VCaP (cell line): ENCODE measurements around the gene RHOT2.

Experiments used
- H3K27ac ChIP-seq: fragments of 450-650 bp; 2 replicates; pipeline ENCODE4 v1.5.1; 2017
- TF ChIP-seq, protein P1 (sequence below): fragments of 450-650 bp; conservative IDR thresholded peaks from 2 replicates; pipeline ENCODE4 v1.5.1; 2017; ENCODE audit warnings: mild to moderate bottlenecking, moderate library complexity

Gene RHOT2

DNA sequence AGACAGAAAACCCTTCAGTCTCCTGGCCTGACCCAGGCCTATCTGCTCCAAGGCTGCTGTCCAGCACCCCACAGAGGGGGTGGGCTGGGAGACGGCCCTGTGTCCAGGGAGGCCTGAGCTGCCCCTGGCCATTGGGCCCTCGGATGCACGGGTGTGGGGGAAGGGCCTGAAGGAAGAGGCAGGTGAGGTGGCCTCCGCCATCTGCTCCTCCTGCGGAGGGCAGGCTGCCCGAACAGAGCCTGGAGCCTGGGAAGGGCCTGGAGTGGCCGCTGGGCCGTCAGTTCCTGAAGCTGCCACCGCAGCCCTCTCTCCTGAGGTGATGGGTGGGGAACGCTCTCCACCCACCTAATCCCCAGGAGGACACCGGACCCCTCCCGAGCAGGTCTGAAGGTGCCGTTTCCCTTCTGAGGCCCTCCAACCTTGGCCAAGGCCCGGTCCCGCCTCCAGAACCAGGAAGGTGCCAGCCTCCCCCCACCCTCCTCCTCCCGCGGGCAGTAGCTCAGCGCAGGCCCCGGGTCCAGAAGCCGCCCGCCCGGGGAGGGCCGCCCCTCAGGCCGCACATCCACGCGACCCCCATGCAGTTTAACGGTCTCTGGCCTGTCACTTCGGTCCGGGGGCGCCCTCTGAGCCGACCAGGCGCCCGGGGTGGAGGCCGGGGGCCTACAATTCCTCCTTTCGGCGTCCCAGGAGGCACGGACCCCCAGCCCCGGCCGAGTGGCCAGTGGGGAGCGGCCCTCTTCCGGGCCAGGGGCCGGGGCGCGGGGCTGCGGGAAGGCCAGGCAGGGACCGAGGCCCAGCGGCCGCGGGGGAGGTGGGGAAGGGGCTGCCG is 36.8 kb downstream of the RHOT2 start:
- H3K27ac ChIP-seq, result peak overlapping the region; percentile 87
- TF ChIP-seq, protein P1, sequence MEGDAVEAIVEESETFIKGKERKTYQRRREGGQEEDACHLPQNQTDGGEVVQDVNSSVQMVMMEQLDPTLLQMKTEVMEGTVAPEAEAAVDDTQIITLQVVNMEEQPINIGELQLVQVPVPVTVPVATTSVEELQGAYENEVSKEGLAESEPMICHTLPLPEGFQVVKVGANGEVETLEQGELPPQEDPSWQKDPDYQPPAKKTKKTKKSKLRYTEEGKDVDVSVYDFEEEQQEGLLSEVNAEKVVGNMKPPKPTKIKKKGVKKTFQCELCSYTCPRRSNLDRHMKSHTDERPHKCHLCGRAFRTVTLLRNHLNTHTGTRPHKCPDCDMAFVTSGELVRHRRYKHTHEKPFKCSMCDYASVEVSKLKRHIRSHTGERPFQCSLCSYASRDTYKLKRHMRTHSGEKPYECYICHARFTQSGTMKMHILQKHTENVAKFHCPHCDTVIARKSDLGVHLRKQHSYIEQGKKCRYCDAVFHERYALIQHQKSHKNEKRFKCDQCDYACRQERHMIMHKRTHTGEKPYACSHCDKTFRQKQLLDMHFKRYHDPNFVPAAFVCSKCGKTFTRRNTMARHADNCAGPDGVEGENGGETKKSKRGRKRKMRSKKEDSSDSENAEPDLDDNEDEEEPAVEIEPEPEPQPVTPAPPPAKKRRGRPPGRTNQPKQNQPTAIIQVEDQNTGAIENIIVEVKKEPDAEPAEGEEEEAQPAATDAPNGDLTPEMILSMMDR, result no peak

DNA sequence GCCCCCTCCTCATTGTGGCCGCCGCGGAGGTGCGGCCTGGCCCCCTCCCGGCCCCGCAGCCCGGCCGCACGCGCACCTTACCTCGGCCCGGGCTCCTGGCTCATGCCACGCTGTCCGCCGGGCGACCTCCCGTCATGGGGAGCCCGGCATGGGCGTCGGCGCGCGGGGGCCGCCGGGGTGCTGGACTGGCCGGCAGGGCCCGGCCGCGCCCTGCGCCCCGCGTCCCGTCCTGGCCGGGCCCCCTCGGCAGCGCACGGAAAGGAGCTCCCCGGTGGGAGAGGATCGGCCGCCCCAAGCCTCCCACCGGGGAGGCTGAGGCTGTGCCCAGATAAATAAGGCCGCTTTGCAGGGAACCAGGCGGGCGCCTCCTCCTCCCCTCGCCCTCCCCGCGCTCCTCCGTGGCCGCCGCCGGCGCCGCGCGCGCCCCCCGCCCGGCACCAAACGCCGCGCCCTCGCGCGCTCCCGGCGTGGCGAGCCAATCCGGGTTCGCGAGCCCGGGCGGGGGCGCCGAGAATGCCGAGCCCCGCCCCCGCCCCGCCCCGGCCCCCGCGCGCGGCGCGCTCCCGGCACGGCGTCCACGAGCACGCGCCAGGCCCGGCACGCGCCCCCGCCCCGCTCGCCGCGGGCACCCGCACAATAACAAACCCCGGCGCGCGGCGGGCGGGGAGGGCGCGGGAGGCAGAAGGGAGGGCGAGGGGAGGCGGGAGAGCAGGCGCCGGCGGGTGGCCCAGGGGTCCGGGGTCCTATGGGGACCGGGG is 37.7 kb downstream of the RHOT2 start, which contains the start of gene FBXL16:
FBXL16 (minus strand) TSS at position 371 of the 758 bp plus-strand sequence. CDS start 8,396 bp downstream, outside the sequence.
- peak within 1 kb of the TSS; percentile 87 for H3K27ac ChIP-seq
- TF ChIP-seq, protein P1, result no peak

DNA sequence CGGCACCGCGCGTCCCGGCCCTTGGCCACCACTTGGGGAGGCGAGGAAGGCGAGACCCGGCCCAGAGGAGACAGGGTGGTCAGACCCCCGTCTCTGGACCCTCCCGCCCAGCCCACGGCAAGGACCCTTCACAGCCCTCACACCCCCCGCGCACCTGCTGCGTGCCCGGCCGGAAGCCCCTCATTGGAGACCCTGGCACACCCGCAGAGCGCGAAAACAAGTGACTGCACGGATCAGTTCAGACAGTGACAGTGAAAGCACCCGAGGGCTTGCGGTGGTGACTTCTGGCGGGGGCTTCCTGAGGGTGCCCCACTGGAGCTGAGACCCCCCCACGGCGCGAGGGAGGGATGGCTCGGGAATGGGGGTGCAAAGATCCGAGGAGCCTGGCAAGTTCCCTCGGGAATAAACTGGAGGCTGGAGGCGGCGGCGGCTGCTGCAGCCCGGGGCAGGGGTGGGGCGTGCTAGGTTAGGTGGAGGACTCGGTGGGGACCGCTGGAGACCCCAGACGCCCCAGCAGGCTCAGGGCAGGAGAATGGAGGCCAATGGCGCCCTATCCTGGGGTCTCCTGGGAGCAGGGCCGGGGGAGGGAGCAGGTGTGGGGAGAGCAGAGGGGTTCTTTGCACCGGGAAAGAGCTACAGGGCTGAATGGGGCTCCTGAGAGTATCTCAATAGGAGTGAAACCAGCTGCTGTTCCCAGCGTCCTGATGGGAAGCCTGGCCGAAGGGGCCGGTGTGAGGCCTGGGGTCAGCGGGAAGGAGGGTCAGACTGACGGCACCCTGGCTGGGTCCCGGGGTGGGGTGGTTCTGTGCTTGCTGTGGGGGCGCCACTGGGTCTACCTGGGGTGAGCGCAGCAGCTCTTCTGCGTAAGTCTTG is 38.5 kb downstream of the RHOT2 start:
- H3K27ac ChIP-seq, result peak overlapping the region; percentile 87
- TF ChIP-seq, protein P1, result no peak

DNA sequence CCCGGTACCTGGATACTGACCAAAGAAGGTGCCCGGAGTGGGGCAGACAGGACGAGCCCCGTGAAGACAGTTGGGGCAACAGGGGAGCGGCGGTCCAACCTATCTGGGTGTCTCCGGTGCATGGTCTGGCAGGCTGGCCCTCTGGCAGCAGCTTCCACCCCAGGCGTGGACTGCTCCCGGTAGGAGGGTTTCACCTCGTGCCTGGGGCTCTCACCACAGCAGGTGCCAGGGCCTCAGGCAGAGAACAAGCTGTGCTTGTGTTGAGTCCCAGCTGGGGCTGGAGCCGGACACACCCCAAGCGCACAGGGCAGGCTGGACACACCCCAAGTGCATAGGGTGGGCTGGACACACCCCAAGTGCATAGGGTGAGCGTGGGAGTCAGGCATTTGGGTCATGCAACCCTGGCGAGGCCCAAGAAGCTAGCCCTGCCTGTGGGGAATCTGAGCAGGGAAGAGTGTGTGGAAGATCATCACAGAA is 39.2 kb downstream of the RHOT2 start:
- TF ChIP-seq, protein P1, result no peak
- no peak overlapping the region for H3K27ac ChIP-seq

DNA sequence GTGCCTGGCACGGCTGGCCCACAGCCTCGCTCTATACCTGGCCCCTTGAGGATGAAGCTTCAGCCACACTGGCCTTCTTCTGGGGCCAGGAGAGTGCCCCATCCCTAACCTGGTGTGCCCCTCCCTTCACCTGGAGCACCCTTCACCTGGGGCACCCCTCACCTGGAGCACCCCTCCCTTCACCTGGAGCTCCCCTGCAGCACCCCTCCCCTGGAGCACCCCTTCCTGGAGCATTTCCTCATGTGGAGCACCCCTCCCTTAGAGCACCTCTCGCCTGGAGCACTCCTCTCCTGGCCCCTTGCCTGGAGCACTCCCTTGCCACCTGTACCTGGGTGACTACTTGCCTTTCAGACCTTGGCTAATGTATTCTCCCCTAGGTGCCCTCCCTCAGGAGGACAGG is 40.1 kb downstream of the RHOT2 start:
- H3K27ac ChIP-seq, result no peak overlapping the region
- TF ChIP-seq, protein P1, result no peak

DNA sequence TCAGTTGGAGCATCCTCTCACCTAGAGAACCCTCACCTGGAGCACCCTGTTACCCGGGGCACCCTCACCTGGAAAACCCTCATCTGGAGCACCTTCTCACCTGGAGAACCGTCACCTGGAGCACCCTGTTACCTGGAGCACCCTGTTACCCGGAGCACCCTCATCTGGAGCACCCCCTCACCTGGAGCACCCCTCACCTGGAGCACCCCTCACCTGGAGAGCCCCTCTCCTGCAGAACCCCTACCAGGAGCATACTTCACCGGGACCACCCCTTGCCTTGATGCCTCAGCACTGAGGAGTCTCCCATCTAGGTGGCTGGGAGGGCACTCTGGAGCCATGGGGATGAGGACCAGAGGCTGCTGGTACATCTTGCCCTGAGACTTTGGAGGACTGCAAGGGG is 41.0 kb downstream of the RHOT2 start:
- TF ChIP-seq, protein P1, result no peak
- H3K27ac ChIP-seq, result no peak overlapping the region
